DND-41 (cell line): ENCODE results near the gene SRCAP.

Experiments used
- ATAC-seq: fragments of 200-7000 bp; cut with Tn5 transposase; 3 replicates; pipeline ENCODE4 v1.9.1; 2021; ENCODE audit warnings: low read depth; ENCODE audit not compliant: insufficient read depth
- DNase-seq: peaks from one replicate; pipeline ENCODE4 v3.0.0-alpha.2; 2020
- H2AFZ ChIP-seq: 2 replicates; pipeline ENCODE4 v1.6.0; 2012; ENCODE audit warnings: low read depth, low read length
- H3K27ac ChIP-seq: 2 replicates; pipeline ENCODE4 v1.5.1; 2012; ENCODE audit warnings: low read length, inconsistent platforms
- H3K27me3 ChIP-seq: fragments of 200-600 bp; sonication (generic); 2 replicates; pipeline ENCODE4 v1.6.0; 2012; ENCODE audit warnings: low read length, mild to moderate bottlenecking, inconsistent platforms; ENCODE audit not compliant: insufficient read depth, poor library complexity
- H3K36me3 ChIP-seq: 2 replicates; pipeline ENCODE4 v1.5.1; 2012; ENCODE audit warnings: low read length, inconsistent platforms; ENCODE audit not compliant: insufficient read depth
- H3K4me1 ChIP-seq: 2 replicates; pipeline ENCODE4 v1.5.1; 2012; ENCODE audit warnings: mild to moderate bottlenecking, low read length; ENCODE audit not compliant: insufficient read depth
- H3K4me2 ChIP-seq: 2 replicates; pipeline ENCODE4 v1.6.0; 2012; ENCODE audit warnings: mild to moderate bottlenecking, moderate library complexity, low read length, inconsistent platforms; ENCODE audit not compliant: insufficient read depth
- H3K4me3 ChIP-seq, 2 experiments: fragments of 200-600 bp in 1 of 2; shearing (Covaris generic) in 1 of 2; 2 replicates each; pipeline ENCODE4 v1.5.1; 2012 to 2016; ENCODE audit warnings: inconsistent platforms in 2 of 2, low read length in 2 of 2, mild to moderate bottlenecking in 2 of 2, low read depth in 1 of 2, moderate library complexity in 1 of 2
- H3K79me2 ChIP-seq: 2 replicates; pipeline ENCODE4 v1.6.0; 2012; ENCODE audit warnings: low read length, inconsistent platforms; ENCODE audit not compliant: insufficient read depth
- H3K9ac ChIP-seq: 2 replicates; pipeline ENCODE4 v1.6.0; 2012; ENCODE audit warnings: low read depth, mild to moderate bottlenecking, inconsistent platforms, low read length, moderate library complexity
- H3K9me3 ChIP-seq: 2 replicates; pipeline ENCODE4 v1.5.1; 2012; ENCODE audit warnings: low read length, moderate library complexity, mild to moderate bottlenecking, inconsistent platforms; ENCODE audit not compliant: insufficient read depth, severe bottlenecking
- H4K20me1 ChIP-seq: 2 replicates; pipeline ENCODE4 v1.6.0; 2012; ENCODE audit warnings: low read length; ENCODE audit not compliant: insufficient read depth
- EZH2 ChIP-seq: IDR thresholded peaks from 3 replicates; pipeline ENCODE4 v1.6.1; 2012; ENCODE audit warnings: borderline replicate concordance, low read depth, mild to moderate bottlenecking, moderate library complexity, low read length, inconsistent platforms; ENCODE audit not compliant: severe bottlenecking
- TF ChIP-seq, protein P1 (sequence below): IDR thresholded peaks from 2 replicates; pipeline ENCODE4 v1.5.1; 2012; ENCODE audit warnings: borderline replicate concordance, low read length, moderate library complexity, mild to moderate bottlenecking; ENCODE audit not compliant: poor library complexity, severe bottlenecking; ENCODE audit errors: extremely low read depth

Gene SRCAP

DNA sequence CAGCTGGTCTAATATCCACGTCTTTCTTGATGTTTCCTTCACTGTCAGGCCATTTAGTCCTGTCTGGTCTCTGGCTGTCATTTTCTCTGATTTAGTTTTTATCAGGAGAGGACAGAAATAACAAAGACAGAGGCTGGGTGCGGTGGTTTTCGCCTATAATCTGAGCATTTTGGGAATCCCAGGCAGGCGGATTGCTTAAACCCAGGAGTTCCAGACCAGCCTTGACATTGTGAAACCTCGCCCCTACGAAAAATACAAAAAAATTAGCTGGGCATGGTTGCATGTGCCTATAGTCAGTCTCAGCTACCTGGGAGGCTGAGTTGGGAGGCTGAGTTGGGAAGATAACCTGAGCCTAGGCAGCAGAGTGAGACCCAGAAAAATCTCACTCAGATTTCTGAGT lies 7.1 kb downstream of the SRCAP start:
- H3K79me2 ChIP-seq: peaks cover 51% of the 10 kb centered on the region
- H2AFZ ChIP-seq: no peak overlapping the region
- no peaks in the 10 kb centered on the region for H3K9me3 ChIP-seq
- H4K20me1 ChIP-seq: peaks cover 21% of the 10 kb centered on the region; the same call in 1 of the 2 replicates
- peaks cover 3% of the 10 kb centered on the region for H3K4me1 ChIP-seq
- H3K27me3 ChIP-seq: no peaks in the 10 kb centered on the region
- TF ChIP-seq, protein P1, sequence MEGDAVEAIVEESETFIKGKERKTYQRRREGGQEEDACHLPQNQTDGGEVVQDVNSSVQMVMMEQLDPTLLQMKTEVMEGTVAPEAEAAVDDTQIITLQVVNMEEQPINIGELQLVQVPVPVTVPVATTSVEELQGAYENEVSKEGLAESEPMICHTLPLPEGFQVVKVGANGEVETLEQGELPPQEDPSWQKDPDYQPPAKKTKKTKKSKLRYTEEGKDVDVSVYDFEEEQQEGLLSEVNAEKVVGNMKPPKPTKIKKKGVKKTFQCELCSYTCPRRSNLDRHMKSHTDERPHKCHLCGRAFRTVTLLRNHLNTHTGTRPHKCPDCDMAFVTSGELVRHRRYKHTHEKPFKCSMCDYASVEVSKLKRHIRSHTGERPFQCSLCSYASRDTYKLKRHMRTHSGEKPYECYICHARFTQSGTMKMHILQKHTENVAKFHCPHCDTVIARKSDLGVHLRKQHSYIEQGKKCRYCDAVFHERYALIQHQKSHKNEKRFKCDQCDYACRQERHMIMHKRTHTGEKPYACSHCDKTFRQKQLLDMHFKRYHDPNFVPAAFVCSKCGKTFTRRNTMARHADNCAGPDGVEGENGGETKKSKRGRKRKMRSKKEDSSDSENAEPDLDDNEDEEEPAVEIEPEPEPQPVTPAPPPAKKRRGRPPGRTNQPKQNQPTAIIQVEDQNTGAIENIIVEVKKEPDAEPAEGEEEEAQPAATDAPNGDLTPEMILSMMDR: no peak
- TF ChIP-seq EZH2: no peak
- H3K4me2 ChIP-seq: no peak overlapping the region
- DNase-seq: no peak
- peaks cover 97% of the 10 kb centered on the region for H3K36me3 ChIP-seq
- H3K27ac ChIP-seq: no peak overlapping the region
- H3K4me3 ChIP-seq: no peak overlapping the region
- no peak for ATAC-seq
- no peak overlapping the region for H3K9ac ChIP-seq

DNA sequence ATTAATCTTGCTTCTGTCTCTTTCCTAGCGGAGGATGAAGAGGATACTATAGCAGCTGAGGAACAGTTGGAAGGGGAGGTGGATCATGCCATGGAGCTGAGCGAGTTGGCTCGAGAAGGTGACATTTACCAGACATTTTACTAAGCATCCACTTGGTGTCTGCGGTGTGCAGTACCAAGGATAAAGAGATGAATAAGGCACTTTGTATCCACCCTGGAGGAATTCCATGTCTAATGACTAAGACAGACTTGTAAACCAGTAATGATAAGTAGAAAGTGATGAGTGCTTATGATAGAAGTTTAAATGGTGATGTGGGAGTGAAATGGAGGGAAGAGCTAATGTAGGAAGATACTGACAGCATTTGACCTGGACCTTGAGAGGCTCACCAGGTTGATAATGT lies 12.0 kb downstream of the SRCAP start:
- Histone ChIP-seq H3K4me1 (peaks cover 3% of the 10 kb centered on the region; the same call in 1 of the 2 replicates), H3K27me3 (no peaks in the 10 kb centered on the region), H4K20me1 (peaks cover 26% of the 10 kb centered on the region), H3K4me2 (no peak overlapping the region), H3K79me2 (peaks cover 45% of the 10 kb centered on the region), H3K4me3 (no peak overlapping the region), H3K9ac (no peak overlapping the region), H2AFZ (no peak overlapping the region), H3K36me3 (peaks cover 97% of the 10 kb centered on the region), H3K9me3 (no peaks in the 10 kb centered on the region), H3K27ac (no peak overlapping the region)
- ATAC-seq: no peak
- TF ChIP-seq, protein P1: no peak
- no peak for TF ChIP-seq EZH2
- no peak for DNase-seq

DNA sequence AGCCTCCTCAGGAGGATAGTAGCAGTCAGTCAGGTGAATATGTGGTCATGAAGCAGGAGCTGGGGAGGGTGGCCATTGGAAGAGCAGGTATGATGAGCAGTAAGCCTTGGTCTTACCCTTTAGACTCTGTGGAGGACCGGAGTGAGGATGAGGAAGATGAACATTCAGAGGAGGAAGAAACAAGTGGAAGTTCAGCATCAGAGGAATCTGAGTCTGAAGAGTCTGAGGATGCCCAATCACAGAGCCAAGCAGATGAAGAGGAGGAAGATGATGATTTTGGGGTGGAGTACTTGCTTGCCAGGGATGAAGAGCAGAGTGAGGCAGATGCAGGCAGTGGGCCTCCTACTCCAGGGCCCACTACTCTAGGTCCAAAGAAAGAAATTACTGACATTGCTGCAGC lies 12.7 kb downstream of the SRCAP start:
- peaks cover 4% of the 10 kb centered on the region; the same call in 1 of the 2 replicates for H3K4me1 ChIP-seq
- H3K36me3 ChIP-seq: peaks cover 97% of the 10 kb centered on the region
- no peak overlapping the region for H2AFZ ChIP-seq
- no peak overlapping the region for H3K27ac ChIP-seq
- no peak overlapping the region for H3K4me2 ChIP-seq
- H4K20me1 ChIP-seq: peaks cover 31% of the 10 kb centered on the region
- DNase-seq (no peak), ATAC-seq (no peak)
- H3K9ac ChIP-seq: no peak overlapping the region
- no peaks in the 10 kb centered on the region for H3K27me3 ChIP-seq
- TF ChIP-seq EZH2: no peak
- TF ChIP-seq, protein P1: no peak
- no peaks in the 10 kb centered on the region for H3K9me3 ChIP-seq
- no peak overlapping the region for H3K4me3 ChIP-seq
- H3K79me2 ChIP-seq: peaks cover 49% of the 10 kb centered on the region
